Breast epithelium (tissue), 4 donors: ENCODE data around the gene MX2. TPM values are rescaled to one million over a fixed set of nuclear protein-coding genes. Genes with fewer than 3 reads are reported as not detected.
A peak's percentile ranks its signal among the peaks of the same experiment; 100 is the strongest.

Experiments
- DNase-seq, 2 donors: peaks; one replicate each; pipeline ENCODE4 v3.0.0-alpha.2; 2019; ENCODE audit warnings: low spot score in 2 of 2
- H3K27ac ChIP-seq, 2 donors: fragments of 200-600 bp; sonication (generic) in 1 of 2; one replicate each; pipeline ENCODE4 v1.5.1; 2016 to 2019; ENCODE audit warnings: mild to moderate bottlenecking in 1 of 2
- H3K27me3 ChIP-seq, 2 donors: fragments of 200-600 bp; sonication (generic) in 1 of 2; one replicate each; pipeline versions ENCODE4 v1.5.1 to v1.6.0; 2017 to 2019; ENCODE audit warnings: control low read depth in 1 of 2, mild to moderate bottlenecking in 1 of 2
- H3K36me3 ChIP-seq: fragments of 200-600 bp; one replicate; pipeline ENCODE4 v1.5.1; 2019
- H3K4me1 ChIP-seq, 2 donors: fragments of 200-600 bp; sonication (generic); one replicate each; pipeline ENCODE4 v1.5.1; 2016 to 2019; ENCODE audit warnings: control low read depth in 1 of 2
- H3K4me3 ChIP-seq, 3 donors: fragments of 200-600 bp; sonication (generic); 1 replicate in 2 of 3; 2 replicates in 1 of 3; pipeline ENCODE4 v1.5.1; 2016 to 2019; ENCODE audit warnings: mild to moderate bottlenecking in 3 of 3, moderate library complexity in 2 of 3
- H3K9me3 ChIP-seq, 2 donors: fragments of 200-600 bp; sonication (generic) in 1 of 2; one replicate each; pipeline ENCODE4 v1.5.1; 2016 to 2019; ENCODE audit warnings: control low read depth in 1 of 2
- CTCF ChIP-seq, 3 donors: fragments of 450-650 bp; IDR thresholded peaks; one replicate each; pipeline ENCODE4 v1.5.1; 2016 to 2017; ENCODE audit warnings: antibody characterized with exemption in 3 of 3, mild to moderate bottlenecking in 3 of 3, moderate library complexity in 3 of 3
- POLR2A ChIP-seq: fragments of 450-650 bp; IDR thresholded peaks from one replicate; pipeline ENCODE4 v1.6.1; 2016; ENCODE audit warnings: antibody characterized with exemption, mild to moderate bottlenecking, moderate library complexity
- POLR2AphosphoS5 ChIP-seq, 3 donors: sonication (generic); formaldehyde crosslinking; IDR thresholded peaks; one replicate each; pipeline ENCODE4 v1.6.1; 2017; ENCODE audit warnings: antibody characterized with exemption in 3 of 3
- intact Hi-C: fragments of 100-400 bp; cut with DNase I; formaldehyde crosslinking; loops from one replicate; pipeline ENCODE4 v1.15.1; 2023; ENCODE audit warnings: low total_unique reads
- total RNA-seq, 3 donors: library from RNA; depleted of rRNA; stranded (reverse); fragments of >200 nt; gene quantifications; one replicate each; pipeline ENCODE4 v1.1.0, GENCODE V29; 2016

MX2 gene
- total RNA-seq, 3 donors from 2014 or later = 8.9 to 31.5 (median 29.4) TPM

GRCh38 chr21:41367301-41367944 lies 5.6 kb downstream of the MX2 start:
- Histone ChIP-seq H3K4me3 (no peak overlapping the region), H3K36me3 (no peaks in the 10 kb centered on the region), H3K27ac (peak overlapping the region in 1 of 2 donors; percentile 26), H3K27me3 (no peaks in the 10 kb centered on the region), H3K4me1 (no peaks in the 10 kb centered on the region), H3K9me3 (no peaks in the 10 kb centered on the region)
- DNase-seq = peak in 1 of 2 donors; percentile 22
- TF ChIP-seq CTCF (IDR thresholded peaks at IDR 0.05) (no peak), POLR2A (no peak), POLR2AphosphoS5 (IDR thresholded peaks at IDR 0.05) (no peak)
- intact Hi-C loops = no loop called here

- no peak for DNase-seq
- no peaks in the 10 kb centered on the region for H3K27me3 ChIP-seq
- intact Hi-C loops = no loop called here
- no peaks in the 10 kb centered on the region for H3K36me3 ChIP-seq
- no peaks in the 10 kb centered on the region for H3K9me3 ChIP-seq
- peak overlapping the region in 1 of 3 donors; percentile 65 for H3K4me3 ChIP-seq
- TF ChIP-seq POLR2AphosphoS5 (IDR thresholded peaks at IDR 0.05) (no peak), CTCF (IDR thresholded peaks at IDR 0.05) (no peak), POLR2A (no peak)
- H3K4me1 ChIP-seq = no peaks in the 10 kb centered on the region
- H3K27ac ChIP-seq = peak overlapping the region in 1 of 2 donors; percentile 86
Observed at GRCh38 chr21:41367945-41368734, 6.3 kb downstream of the MX2 start.

GRCh38 chr21:41368735-41369104 lies 6.9 kb downstream of the MX2 start:
- intact Hi-C loops = no loop called here
- Histone ChIP-seq H3K4me1 (no peaks in the 10 kb centered on the region), H3K9me3 (no peaks in the 10 kb centered on the region), H3K36me3 (no peaks in the 10 kb centered on the region), H3K4me3 (peak overlapping the region; percentile 34 to 65 (median 37)), H3K27ac (peak overlapping the region; percentile 33 to 86), H3K27me3 (no peaks in the 10 kb centered on the region)
- DNase-seq = peak in 1 of 2 donors; percentile 35
- TF ChIP-seq CTCF (IDR thresholded peaks at IDR 0.05) = no peak
- no peak for TF ChIP-seq POLR2AphosphoS5 (IDR thresholded peaks at IDR 0.05)
- TF ChIP-seq POLR2A = no peak

- peak in 1 of 2 donors; percentile 52 for DNase-seq
- intact Hi-C loops = no loop called here
- Histone ChIP-seq H3K4me3 (peak overlapping the region; percentile 34 to 65 (median 37)), H3K27me3 (no peaks in the 10 kb centered on the region), H3K27ac (peak overlapping the region; percentile 33 to 86), H3K4me1 (no peaks in the 10 kb centered on the region), H3K36me3 (no peaks in the 10 kb centered on the region), H3K9me3 (no peaks in the 10 kb centered on the region)
- TF ChIP-seq POLR2A (no peak), CTCF (IDR thresholded peaks at IDR 0.05) (no peak), POLR2AphosphoS5 (IDR thresholded peaks at IDR 0.05) (no peak)
Observed at GRCh38 chr21:41369105-41369919, 7.5 kb downstream of the MX2 start.
